Thoracic aorta (tissue), 2 donors: ENCODE measurements around the gene SMIM3. TPM values are rescaled to one million over a fixed set of nuclear protein-coding genes. Genes with fewer than 3 reads are reported as not detected.

Experiments
- total RNA-seq, 2 donors: library from RNA; depleted of rRNA; stranded (reverse); fragments of >200 nt; gene quantifications; one replicate each; pipeline versions ENCODE4 v1.1.0 to v1.2.3, GENCODE V29; 2016

Gene SMIM3
- total RNA-seq, 2 donors from 2014 or later, result 28.4 to 46.4 TPM

Other genes starting within 250 kb of the SMIM3 start
- 100 to 1,000 TPM; 191 to 226 TPM for gene SYNPO, start 138.1 kb upstream of the SMIM3 start, total RNA-seq
- 1 to 10 TPM in 1 of 2 donors, under 1 TPM in 1; 0.81 to 2.8 TPM for gene MYOZ3, start 117.5 kb upstream of the SMIM3 start, total RNA-seq
- 10 to 100 TPM; 37.8 to 46.5 TPM for gene RBM22, start 77.7 kb upstream of the SMIM3 start, total RNA-seq
- 10 to 100 TPM; 37.9 to 49.0 TPM for gene DCTN4, start 19.7 kb upstream of the SMIM3 start, total RNA-seq
- gene IRGM, start 67.8 kb downstream of the SMIM3 start, total RNA-seq, result not detected
- 1 to 10 TPM; 3.8 to 8.0 TPM for gene ZNF300, start 126.2 kb downstream of the SMIM3 start, total RNA-seq
- gene GPX3, start 241.8 kb downstream of the SMIM3 start, total RNA-seq, result 1,000 to 10,000 TPM; 1,240 to 1,874 TPM